Osteoblast (primary cell): Measurements from ENCODE around the gene TFAP2A. TPM values are rescaled to one million over a fixed set of nuclear protein-coding genes. Genes with fewer than 3 reads are reported as not detected.

Experiments used
- small RNA-seq: library from RNA; depleted of rRNA; stranded (forward); fragments of <200 nt; gene quantifications from one replicate; pipeline ENCODE3, GENCODE V24; 2012
- total RNA-seq: library from RNA; depleted of rRNA; stranded (reverse); fragments of >200 nt; gene quantifications from 2 replicates; pipeline ENCODE4 v1.2.3, GENCODE V29; 2012

TFAP2A gene
- total RNA-seq, 1 donor, result 0.36 TPM

Small RNA genes within 50 kb of the gene (small RNA-seq; reads per million reads assigned to genes)
- not detected for gene MIR5689

Other genes with a start within 250 kb of the TFAP2A start
- gene GCNT2, start 106.3 kb upstream of the TFAP2A start, total RNA-seq, result 0.29 and 0.72 TPM in 2 replicates